AG09319 (cell line): ENCODE results near the gene AHCYL2.

Experiments
- DNase-seq: peaks from one replicate; pipeline ENCODE4 v3.0.0-alpha.2; 2010; ENCODE audit warnings: low read depth; ENCODE audit errors: extremely low read depth
- TF ChIP-seq, protein P1 (sequence below): IDR thresholded peaks from 2 replicates; pipeline ENCODE4 v1.5.1; 2011; ENCODE audit warnings: low read depth, mild to moderate bottlenecking, inconsistent platforms, low read length, moderate library complexity

Gene AHCYL2

DNA sequence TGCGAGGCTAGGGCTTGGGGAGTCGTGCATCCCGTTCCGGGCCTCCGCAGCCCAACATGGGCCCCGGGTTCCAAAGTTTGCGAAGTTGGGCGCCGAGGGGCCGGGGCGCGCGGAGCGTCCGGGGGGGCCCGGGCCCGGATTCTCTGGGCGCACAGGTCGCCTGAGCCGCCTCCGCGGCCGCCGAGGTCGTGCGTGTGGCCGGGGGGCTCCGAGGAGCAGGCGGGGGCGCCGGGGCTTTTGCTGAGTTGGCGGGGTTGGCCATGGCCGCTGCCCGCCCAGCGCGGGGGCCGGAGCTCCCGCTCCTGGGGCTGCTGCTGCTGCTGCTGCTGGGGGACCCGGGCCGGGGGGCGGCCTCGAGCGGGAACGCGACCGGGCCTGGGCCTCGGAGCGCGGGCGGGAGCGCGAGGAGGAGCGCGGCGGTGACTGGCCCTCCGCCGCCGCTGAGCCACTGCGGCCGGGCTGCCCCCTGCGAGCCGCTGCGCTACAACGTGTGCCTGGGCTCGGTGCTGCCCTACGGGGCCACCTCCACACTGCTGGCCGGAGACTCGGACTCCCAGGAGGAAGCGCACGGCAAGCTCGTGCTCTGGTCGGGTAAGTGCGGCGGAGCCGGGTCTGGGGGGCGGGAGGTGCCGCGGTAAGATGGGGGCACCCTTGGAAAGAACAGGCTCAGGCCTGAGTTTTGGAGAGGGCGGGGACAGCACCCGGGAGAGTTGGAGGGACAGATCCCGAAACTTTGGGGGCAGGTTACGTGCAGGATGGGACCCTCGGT, 35.8 kb upstream of the AHCYL2 start:
- DNase-seq, result no peak
- TF ChIP-seq, protein P1, sequence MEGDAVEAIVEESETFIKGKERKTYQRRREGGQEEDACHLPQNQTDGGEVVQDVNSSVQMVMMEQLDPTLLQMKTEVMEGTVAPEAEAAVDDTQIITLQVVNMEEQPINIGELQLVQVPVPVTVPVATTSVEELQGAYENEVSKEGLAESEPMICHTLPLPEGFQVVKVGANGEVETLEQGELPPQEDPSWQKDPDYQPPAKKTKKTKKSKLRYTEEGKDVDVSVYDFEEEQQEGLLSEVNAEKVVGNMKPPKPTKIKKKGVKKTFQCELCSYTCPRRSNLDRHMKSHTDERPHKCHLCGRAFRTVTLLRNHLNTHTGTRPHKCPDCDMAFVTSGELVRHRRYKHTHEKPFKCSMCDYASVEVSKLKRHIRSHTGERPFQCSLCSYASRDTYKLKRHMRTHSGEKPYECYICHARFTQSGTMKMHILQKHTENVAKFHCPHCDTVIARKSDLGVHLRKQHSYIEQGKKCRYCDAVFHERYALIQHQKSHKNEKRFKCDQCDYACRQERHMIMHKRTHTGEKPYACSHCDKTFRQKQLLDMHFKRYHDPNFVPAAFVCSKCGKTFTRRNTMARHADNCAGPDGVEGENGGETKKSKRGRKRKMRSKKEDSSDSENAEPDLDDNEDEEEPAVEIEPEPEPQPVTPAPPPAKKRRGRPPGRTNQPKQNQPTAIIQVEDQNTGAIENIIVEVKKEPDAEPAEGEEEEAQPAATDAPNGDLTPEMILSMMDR, result no peak

DNA sequence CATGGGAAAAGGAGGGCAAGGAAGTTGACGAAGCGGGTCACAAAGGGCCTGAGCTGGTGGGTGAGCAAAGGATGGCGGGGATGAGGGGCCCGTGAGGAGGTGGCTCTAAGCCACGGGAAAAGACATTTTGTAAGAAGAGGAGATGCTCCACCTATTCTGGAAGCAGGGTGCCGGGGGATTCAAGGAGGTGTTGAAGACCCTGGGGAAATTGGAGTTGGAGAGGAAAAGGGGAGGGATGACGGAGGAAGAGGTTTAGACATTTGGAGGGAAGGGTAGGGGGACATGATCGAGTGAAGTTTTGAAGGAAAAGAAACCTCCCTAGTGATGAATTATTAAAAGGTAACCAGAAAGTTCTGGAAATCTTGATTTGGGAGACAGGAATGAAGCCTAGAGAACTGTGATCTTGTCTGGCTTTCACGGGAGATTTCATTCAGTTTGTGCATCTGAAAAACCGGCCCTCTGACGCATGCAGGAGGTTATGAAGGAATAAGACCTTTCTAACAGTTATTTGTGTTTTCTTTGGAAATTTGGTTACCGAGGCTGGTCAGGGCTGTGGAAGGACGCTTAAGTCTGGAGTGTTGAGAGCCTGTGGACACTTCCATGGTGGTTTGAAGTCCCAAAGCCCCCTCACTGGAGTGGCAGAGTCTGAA, 35.0 kb upstream of the AHCYL2 start:
- no peak for DNase-seq
- TF ChIP-seq, protein P1, result no peak

DNA sequence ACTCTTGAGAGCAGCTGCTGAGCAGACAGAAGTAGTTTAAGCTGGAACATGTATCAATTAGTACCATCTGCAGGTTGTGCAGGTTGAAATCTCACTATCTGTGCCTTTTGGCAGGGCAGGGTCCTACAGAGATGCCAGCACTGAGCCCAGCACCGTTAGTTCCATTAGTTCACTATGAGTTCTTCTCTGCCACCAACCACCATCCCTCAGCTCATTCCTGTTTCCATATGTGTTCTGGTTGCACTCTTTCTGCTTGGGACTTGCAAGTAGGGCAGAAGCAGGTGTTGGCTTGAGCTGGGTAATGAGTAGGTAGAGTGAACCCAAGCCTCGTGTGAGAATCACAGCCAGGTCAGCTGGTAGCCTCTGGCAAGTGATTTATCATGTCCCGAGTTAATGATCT, 33.6 kb upstream of the AHCYL2 start:
- DNase-seq, result no peak
- TF ChIP-seq, protein P1, result no peak

DNA sequence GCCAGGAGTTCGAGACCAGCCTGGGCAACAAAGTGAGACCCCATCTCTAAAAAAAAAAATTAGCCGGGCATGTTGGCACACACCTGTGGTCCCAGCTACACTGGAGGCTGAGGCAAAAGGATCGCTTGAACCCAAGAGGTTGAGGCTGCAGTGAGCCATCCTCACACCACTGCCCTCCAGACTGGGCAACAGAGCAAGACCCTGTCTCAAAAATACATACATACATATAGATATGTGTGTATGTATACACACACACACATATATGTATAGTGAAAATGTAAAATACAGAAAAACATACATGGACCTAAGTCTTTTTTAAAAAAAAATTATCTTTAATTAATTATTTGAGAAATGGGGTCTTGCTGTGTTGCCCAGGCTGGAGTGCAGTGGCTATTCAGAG, 30.9 kb upstream of the AHCYL2 start:
- TF ChIP-seq, protein P1, result no peak
- DNase-seq, result no peak

DNA sequence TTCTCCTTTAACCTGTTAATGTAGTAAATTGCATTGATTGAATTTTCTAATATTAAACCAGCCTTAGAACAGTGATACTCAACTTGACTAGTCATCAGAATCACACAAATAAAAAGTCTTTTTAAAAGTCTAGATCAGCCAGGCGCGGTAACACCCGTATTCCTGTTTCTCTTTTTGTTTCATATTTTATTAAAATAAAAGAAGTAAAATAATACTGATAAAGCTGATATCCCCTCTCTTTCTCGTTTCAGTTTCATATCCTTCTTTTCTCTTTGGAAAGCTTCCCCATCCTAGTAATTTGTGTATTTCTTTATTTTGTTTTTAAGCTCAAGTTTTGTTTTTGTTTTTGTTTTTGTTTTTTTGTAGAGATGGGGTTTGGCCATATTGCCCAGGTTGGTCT, 27.1 kb upstream of the AHCYL2 start:
- TF ChIP-seq, protein P1, result no peak
- DNase-seq, result no peak

DNA sequence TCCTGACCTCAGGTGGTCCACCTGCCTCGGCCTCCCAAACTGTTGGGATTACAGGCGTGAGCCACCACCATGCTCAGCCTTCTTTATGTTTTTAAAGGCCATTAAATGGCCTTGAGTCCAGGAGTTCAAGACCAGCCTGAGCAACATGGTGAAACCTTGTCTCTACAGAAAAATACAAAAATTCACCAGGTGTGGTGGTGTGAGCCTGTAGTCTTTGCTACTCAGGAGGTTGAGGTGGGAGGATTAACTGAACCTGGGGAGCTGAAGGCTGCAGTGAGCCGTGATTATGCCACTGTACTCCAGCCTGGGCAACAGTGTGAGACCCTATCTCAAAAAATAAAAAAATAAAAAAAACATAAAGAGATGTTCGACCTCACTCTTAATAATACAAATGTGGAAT, 25.4 kb upstream of the AHCYL2 start:
- DNase-seq, result no peak
- TF ChIP-seq, protein P1, result no peak

DNA sequence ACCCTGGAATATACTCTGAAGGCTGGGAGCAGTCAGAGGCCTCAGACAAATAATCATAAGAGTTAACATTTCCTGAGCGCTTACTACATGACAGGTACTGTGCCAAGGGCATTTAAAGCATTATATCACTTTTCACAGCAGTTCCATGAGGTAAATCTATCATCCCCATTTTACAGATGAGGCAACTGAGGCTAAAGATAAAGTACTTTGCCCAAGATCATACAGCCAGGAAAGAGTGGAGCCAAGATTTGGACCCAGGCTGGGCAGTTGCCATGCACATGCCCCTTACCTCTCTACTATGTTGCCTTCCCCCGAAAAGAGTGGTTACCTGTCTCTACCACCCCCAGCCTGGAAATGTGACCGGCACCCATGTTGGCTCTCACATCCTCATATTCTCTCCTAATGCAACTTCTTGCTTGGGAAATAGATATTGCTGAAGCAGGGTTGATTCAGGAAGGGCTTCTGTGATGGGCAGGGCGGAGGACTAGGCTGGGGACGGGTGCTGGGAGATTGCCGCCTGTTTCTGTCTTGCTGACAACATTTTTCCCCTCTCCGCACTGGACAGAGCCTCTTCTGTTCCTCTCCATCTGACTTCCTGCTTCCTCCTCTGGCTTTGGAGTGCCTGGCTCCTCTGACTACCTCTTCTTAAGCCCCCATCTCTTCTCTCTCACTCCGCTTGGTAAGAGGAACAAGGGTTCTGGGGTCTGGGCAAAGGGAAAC, 22.6 kb upstream of the AHCYL2 start:
- DNase-seq, result no peak
- TF ChIP-seq, protein P1, result no peak
